Activated B cell treated with CpG ODN at 0.5 μM for 24 hours (primary cell): ENCODE measurements around the gene CHSY3. TPM values are rescaled to one million over a fixed set of nuclear protein-coding genes. Genes with fewer than 3 reads are reported as not detected.

Source experiments
- ATAC-seq: fragments of 200-7000 bp; cut with Tn5 transposase; one replicate; pipeline ENCODE4 v1.10.0; 2021; ENCODE audit warnings: low read depth, mild to moderate bottlenecking, moderate library complexity
- CTCF ChIA-PET: fragments of 350-600 bp; sonication (Branson Sonifier 250); formaldehyde crosslinking; loops from one replicate; lab custom pipeline; 2021; ENCODE audit warnings: antibody characterized with exemption; lab: Charles Lee
- POLR2A ChIA-PET: fragments of 350-600 bp; sonication (Branson Sonifier 250); formaldehyde crosslinking; loops from one replicate; lab custom pipeline; 2021; ENCODE audit warnings: antibody characterized with exemption; lab: Charles Lee
- DNase-seq: peaks from one replicate; pipeline ENCODE4 v3.0.0; 2022
- H3K27ac Mint-ChIP-seq: one replicate; pipeline ENCODE4 v1.8.0; 2020; ENCODE audit warnings: mixed read lengths
- H3K27me3 Mint-ChIP-seq: one replicate; pipeline ENCODE4 v1.8.0; 2021; ENCODE audit warnings: mixed read lengths
- H3K36me3 Mint-ChIP-seq: one replicate; pipeline ENCODE4 v1.8.0; 2021; ENCODE audit warnings: low read depth, mixed read lengths
- H3K4me1 Mint-ChIP-seq: one replicate; pipeline ENCODE4 v1.8.0; 2021; ENCODE audit warnings: mixed read lengths
- H3K4me3 Mint-ChIP-seq: one replicate; pipeline ENCODE4 v1.8.0; 2020; ENCODE audit warnings: mild to moderate bottlenecking, mixed read lengths
- H3K9me3 Mint-ChIP-seq: one replicate; pipeline ENCODE4 v1.8.0; 2020; ENCODE audit warnings: mixed read lengths
- intact Hi-C: fragments of 100-400 bp; cut with micrococcal nuclease; formaldehyde crosslinking; loops from one replicate; pipeline ENCODE4 v1.15.1; 2024
- total RNA-seq: library from RNA; stranded (reverse); gene quantifications from 2 replicates; pipeline ENCODE4 v1.2.3, GENCODE V29; 2022
- TF ChIP-seq, protein P1 (sequence below): fragments of 200-600 bp; IDR thresholded peaks from one replicate; pipeline ENCODE4 v1.8.0; 2022; ENCODE audit warnings: antibody characterized with exemption, mild to moderate bottlenecking

The CHSY3 gene
- total RNA-seq, 1 donor from 2014 or later, result not detected

DNA sequence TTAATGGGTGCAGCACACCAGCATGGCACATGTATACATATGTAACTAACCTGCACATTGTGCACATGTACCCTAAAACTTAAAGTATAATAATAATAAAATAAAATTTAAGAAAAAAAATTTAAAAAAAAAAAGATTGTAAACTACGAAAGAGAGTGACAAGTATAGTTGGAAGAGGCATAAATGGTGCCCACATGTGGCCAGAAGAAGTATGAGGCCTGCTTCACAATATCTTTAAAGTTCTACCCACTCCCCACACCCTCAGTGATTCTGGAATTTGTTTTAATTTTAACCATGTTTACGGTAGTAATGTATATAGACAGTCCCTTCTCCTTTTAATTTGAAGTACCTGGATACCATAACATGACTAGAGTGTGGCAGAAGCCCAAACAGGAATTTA lies 172.7 kb downstream of the CHSY3 start:
- H3K27ac Mint-ChIP-seq, result no peak overlapping the region
- no peaks in the 10 kb centered on the region for H3K36me3 Mint-ChIP-seq
- no peaks in the 10 kb centered on the region for H3K4me1 Mint-ChIP-seq
- no peaks in the 10 kb centered on the region for H3K27me3 Mint-ChIP-seq
- CTCF ChIA-PET, result no interaction called here
- ATAC-seq (no peak), DNase-seq (no peak)
- POLR2A ChIA-PET, result no interaction called here
- intact Hi-C loops, result no loop called here
- TF ChIP-seq, protein P1, sequence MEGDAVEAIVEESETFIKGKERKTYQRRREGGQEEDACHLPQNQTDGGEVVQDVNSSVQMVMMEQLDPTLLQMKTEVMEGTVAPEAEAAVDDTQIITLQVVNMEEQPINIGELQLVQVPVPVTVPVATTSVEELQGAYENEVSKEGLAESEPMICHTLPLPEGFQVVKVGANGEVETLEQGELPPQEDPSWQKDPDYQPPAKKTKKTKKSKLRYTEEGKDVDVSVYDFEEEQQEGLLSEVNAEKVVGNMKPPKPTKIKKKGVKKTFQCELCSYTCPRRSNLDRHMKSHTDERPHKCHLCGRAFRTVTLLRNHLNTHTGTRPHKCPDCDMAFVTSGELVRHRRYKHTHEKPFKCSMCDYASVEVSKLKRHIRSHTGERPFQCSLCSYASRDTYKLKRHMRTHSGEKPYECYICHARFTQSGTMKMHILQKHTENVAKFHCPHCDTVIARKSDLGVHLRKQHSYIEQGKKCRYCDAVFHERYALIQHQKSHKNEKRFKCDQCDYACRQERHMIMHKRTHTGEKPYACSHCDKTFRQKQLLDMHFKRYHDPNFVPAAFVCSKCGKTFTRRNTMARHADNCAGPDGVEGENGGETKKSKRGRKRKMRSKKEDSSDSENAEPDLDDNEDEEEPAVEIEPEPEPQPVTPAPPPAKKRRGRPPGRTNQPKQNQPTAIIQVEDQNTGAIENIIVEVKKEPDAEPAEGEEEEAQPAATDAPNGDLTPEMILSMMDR, result no peak
- H3K9me3 Mint-ChIP-seq, result no peaks in the 10 kb centered on the region
- H3K4me3 Mint-ChIP-seq, result no peak overlapping the region

DNA sequence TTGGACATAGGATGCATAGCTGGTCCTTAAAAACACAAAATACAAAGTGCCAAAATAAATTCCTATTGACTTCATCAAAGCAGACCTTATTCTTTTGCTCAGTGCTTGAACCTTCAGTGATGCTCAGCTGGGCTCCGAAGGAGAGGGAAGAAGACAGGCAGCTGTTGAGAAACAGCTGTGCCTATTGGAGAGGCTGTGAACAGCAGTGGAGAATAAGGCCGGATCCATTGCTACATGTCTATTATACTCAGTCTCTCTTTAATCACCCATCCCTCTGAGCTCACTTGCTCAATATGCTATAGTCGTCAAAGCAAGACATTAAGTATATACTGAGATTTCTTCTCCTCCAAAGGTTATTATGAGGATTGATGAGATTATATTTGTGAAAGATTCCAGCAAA lies 174.4 kb downstream of the CHSY3 start:
- Mint-ChIP-seq H3K27ac (no peak overlapping the region), H3K4me3 (no peak overlapping the region), H3K4me1 (no peaks in the 10 kb centered on the region), H3K36me3 (no peaks in the 10 kb centered on the region), H3K27me3 (no peaks in the 10 kb centered on the region), H3K9me3 (no peaks in the 10 kb centered on the region)
- intact Hi-C loops, result no loop called here
- DNase-seq (no peak), ATAC-seq (no peak)
- TF ChIP-seq, protein P1, result no peak
- CTCF ChIA-PET, result no interaction called here
- POLR2A ChIA-PET, result no interaction called here

DNA sequence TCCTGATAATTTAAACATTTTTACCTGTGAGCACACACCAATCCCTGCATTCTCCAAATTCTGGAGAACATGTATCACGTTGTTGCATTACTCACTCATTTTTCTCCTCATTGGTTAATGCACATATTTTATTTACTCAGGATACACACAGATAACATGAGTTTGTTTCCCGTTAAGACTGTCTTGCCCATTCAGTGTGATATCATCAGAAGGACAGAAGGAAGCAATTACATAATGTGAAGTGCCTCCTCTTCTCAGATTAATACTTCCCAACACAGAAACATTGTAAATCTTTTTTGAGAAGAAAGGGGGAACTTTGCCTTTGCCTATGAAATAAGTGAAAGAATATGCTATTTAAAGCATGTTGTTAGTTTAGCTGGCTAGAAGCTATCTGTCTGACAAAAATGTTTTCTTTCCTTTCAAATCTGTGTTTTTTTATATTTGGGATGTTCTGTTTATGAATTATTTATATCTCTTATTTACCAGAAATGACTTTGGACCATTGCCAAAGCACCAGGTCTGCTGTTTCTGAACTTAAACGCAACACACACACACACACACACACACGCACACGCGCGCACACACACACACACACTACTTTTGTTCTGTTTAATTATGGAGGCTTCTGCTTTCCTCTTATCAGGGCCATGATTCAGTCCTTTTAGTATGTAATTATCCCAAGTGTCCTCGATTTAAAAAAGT lies 186.5 kb downstream of the CHSY3 start:
- H3K4me3 Mint-ChIP-seq, result no peak overlapping the region
- DNase-seq (no peak), ATAC-seq (no peak)
- H3K27ac Mint-ChIP-seq, result no peak overlapping the region
- H3K9me3 Mint-ChIP-seq, result peaks cover 5% of the 10 kb centered on the region
- TF ChIP-seq, protein P1, result no peak
- intact Hi-C loops, result no loop called here
- ChIA-PET CTCF (no interaction called here), POLR2A (no interaction called here)
- no peaks in the 10 kb centered on the region for H3K4me1 Mint-ChIP-seq
- H3K36me3 Mint-ChIP-seq, result no peaks in the 10 kb centered on the region
- no peaks in the 10 kb centered on the region for H3K27me3 Mint-ChIP-seq

DNA sequence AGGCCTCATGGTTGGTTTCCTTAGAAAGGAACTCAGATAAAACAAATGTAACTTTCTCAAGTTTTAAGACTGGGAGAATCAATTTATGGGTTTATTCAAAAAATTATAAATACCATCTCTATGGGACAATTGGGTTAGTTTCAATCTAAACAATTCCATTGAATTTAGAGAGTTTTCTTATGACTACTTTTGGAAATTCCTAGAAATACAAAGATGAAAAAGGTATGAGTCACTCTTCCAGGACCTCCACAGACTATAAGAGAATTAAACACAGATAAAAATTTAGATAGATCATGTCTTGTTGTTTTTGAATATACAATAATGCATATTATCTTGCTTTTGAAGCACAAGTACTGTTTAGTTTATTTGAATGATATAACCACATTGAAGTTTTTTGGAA lies 188.7 kb downstream of the CHSY3 start:
- TF ChIP-seq, protein P1, result no peak
- H3K27me3 Mint-ChIP-seq, result no peaks in the 10 kb centered on the region
- intact Hi-C loops, result no loop called here
- CTCF ChIA-PET, result no interaction called here
- no peak for ATAC-seq
- H3K9me3 Mint-ChIP-seq, result peaks cover 5% of the 10 kb centered on the region
- H3K4me3 Mint-ChIP-seq, result no peak overlapping the region
- DNase-seq, result no peak
- H3K4me1 Mint-ChIP-seq, result no peaks in the 10 kb centered on the region
- no peaks in the 10 kb centered on the region for H3K36me3 Mint-ChIP-seq
- no peak overlapping the region for H3K27ac Mint-ChIP-seq
- POLR2A ChIA-PET, result no interaction called here

DNA sequence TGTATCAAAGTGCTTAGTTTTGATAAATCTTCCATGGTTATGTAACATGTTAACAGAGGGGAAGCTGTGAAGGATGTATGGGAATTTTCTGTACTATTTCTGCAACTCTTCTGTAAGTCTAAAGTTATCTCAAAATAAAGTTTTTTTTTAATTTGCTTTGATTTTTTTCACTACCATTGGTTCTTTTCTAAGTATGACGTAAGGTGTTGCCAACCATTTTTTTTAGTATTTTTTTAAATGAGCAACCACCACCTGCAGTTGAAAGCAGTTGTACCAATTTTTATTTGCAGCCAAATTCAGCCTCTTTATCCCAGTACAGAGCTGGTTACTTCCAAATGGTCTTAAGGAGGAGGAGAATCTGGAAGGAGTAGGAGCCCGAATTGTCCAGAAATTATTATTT lies 192.2 kb downstream of the CHSY3 start:
- ATAC-seq (no peak), DNase-seq (no peak)
- Mint-ChIP-seq H3K4me3 (no peak overlapping the region), H3K4me1 (no peaks in the 10 kb centered on the region), H3K9me3 (peaks cover 5% of the 10 kb centered on the region), H3K36me3 (no peaks in the 10 kb centered on the region), H3K27ac (no peak overlapping the region), H3K27me3 (no peaks in the 10 kb centered on the region)
- intact Hi-C loops, result no loop called here
- ChIA-PET CTCF (no interaction called here), POLR2A (no interaction called here)
- TF ChIP-seq, protein P1, result no peak
